Activated CD4-positive, alpha-beta T cell treated with anti-CD3 and anti-CD28 coated beads, Interleukin-2, Interleukin-4, amounts not matched to agents 100 ng/mL and 50 ng/mL, durations not matched to agents 16 hours and 8 hours (primary cell): ENCODE data around the gene AARS2.

Source experiments
- DNase-seq: peaks from one replicate; pipeline ENCODE4 v3.0.0-alpha.2; 2020; ENCODE audit warnings: low spot score

The AARS2 gene

DNA sequence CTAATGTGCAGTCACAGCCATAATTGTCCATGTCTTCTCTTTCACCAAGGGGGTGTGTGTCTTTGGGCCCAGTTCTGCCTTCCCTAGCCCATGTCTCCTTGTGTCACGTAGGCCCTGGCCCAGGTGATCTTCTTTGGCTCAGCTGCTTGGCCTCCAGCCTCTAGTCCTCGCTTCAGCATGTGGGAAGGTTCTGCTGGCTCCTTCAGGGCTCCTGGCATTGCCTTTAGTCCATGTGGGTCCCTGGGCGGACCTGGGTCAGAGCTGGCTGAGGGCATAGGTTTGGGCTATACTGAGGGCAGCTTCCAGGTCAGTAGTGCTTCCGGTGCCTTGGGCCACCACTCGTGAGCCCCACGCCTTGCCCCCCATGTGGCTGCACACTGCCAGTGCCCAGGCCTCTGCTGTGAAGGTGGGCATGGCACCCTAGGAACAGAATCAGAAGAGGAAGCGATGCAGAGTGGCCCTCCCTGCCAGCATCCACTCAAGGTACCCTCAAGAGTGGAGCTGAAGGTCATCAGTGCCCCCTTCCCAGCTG, 12.8 kb downstream of the AARS2 start:
- DNase-seq = no peak

DNA sequence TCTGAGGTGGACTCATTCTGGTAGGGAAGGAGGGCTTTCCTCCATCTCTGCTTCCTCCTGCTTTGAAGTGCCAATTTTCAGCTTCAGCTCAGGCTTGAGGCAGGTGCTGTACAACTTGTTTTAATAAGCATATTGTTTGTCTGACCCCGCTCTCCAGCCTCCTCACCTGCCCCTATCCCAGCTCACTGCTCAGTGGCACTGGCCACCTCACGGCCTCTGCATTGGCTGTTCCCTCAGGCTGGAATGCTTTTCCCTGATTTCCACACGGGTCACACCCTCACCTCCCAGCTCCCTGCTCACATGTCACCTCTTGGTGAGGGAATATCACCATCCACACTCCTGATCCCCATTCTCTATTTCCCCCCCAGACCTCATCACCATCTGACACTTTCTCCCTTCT, 14.3 kb downstream of the AARS2 start:
- DNase-seq = no peak

DNA sequence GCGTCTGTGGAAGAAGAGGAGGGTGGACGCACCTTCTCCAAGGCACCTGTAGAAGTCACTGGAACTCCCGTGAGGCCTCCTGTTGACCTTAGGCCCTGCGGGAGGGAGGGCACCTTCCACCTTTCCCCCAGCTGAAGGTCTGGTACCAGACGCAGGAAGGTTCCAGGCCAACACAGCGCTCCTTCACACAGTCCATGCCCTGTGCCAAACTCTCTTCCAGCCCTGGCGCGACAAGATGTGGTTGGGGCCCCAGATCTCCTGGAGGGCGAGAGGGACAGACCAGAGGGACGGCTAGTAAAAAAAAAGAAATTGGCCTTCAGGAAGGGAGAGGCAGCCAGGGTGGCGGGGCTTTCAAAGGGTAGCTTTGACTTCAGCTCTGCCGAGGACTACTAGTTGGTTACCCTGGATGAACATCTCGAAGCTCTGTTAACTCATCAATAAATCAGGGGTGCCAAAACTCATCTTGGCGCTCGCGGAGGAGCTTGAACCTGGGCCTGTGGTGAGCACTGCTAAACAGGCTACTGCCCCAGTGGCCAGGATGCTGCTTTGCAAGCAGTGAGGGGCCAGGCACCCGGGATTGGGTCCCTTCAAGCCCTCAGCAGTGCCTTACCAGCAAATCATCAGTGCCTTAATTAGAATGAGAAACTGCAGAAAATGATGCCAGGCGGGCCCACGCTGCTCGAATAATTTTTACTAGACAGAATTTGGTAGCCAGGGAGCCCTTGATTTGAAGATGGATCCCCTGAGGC, 14.9 kb downstream of the AARS2 start:
- DNase-seq = no peak

DNA sequence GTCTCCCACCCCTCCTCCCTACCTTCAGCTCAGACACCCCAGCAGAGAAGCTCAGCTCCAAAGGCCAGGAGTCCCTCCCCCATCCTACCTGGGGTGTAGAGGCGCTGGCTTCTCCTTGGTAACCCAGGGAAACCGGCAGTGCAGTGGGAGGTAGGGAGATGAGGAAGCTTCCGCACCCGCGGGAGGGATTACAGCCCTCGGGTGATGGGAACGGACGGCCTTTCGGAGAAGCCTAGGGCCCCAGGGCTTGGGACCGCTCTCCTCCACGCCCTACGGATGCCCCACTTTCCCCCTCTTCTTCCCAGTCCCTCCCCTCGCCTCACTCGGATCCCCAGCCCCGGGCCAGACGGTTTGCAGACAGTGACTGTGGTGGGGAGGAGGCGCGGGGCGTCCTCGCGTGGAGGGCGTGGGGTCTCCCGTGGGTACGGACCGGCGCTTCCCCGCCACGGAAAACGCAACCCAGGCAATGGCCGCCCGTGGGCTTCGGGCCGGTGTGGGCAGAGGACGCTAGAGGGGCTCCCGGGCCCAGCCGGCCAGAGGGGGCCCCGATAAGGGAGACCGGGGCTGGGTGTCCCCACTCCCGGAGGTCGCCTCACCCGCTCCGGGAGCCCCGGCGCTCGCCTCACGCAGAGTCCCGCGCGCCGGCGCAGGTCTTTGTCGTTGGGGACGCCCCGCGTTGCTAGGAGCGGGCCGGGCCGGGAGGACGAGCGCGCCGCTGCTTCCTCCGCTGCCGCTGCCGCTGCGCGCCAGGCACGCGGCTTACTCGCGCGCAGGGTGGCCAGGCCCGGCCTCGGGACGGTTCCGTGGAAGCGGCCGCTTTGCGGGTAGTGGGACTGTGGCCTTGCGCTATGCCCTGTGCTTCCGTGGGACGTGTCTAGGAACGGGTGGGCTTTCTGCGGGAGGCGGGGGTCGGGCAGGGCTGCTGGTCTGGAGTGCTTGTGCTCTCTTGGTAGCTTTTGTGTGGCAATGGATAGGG, 15.8 kb downstream of the AARS2 start:
- peak; percentile 22 for DNase-seq

DNA sequence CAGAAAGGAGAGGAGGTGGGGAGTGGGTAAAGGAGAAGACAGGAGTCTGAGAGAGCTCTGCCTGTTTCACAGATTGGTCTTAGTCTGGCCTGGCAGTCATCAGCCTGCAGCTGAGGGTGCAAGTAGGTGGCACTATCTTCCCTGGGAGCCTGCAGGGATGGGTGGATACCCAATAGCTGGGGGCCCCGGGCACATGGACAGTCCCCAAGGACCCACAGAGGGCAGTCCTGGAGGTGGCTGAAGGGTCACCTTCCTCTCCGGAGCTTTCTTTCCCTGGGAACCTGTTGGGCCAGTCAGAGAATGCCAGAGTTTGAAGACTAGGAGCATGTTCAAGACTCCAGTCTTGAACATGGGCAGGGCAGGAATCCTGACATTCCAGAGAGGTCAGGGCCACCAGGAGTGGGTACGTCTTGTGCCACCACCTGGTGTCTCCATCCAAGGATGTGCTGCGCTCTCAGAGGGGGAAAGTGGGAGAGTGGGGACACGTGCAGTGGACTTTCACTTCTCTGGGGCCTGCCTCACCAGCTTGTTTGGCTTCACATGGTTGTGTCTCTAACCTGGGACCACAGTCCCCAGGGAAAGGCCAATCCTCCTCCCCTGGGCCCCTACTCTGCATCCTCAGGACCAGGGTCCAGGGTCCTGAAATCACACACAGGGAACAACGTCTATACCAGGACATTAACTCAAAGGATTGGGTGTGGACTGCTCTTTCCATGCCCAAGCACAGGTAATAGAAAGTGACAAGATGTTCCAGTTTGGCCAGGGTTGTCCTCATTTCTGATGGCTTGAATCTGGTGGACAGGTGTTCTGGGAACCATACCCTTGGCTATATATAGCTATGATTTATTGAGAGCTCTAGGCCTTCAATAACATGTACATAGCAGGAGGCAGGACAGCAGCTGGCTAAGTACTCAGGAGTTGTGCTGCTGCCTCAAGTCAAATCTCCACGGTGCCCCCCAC, 18.0 kb downstream of the AARS2 start:
- no peak for DNase-seq

DNA sequence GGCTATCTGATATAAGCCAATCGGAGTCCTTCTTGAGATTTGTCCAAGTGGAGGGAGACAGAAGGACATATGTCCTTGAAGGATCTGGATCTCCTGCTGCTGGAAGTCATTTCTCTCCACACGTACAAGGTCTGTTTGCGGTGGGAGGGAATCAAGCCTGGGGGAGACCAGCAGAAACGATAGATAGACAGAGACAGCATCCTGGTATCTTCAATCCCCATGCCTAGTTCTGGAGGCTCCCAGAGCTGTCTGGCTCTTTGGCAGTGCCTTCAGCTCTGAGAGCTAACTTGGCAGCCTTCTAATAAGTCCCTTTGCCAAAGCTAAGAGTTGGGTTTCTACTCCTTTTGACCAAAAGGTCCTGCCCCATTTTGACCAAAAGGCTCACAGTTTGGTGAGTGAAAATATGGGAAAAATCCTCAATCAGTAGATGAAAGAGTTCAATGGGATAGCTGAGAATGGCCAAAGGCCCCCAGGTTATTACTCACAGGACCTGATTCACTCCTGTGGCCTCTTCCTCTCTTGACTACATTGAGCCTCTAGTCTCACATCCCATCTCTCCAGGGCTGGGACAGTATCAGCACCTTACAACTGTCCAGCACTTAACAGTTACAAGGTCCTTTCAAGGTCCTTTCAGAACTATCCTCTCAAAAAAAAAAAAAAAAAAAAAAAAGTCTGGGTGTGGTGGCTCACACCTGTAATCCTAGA, 20.3 kb downstream of the AARS2 start:
- no peak for DNase-seq

DNA sequence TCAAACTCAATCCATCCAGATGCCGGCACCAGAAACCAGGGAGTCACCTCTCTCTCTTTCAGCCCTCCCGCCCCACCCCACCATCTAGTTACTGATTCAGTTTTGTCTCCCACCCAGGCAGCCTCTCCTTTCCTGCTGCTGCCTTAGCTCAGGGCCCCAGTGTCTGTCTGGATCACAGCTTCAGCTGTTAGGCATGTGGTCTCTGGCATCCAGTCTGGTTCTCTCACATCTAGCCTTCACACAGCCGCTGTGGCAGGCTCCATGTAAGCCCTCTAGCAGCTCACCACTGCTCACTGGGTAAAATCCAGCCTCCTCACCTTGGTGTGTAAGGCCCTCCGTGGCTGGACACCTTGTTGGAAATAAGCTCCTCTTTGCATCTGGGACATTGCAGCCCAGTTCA, 21.3 kb downstream of the AARS2 start:
- no peak for DNase-seq

DNA sequence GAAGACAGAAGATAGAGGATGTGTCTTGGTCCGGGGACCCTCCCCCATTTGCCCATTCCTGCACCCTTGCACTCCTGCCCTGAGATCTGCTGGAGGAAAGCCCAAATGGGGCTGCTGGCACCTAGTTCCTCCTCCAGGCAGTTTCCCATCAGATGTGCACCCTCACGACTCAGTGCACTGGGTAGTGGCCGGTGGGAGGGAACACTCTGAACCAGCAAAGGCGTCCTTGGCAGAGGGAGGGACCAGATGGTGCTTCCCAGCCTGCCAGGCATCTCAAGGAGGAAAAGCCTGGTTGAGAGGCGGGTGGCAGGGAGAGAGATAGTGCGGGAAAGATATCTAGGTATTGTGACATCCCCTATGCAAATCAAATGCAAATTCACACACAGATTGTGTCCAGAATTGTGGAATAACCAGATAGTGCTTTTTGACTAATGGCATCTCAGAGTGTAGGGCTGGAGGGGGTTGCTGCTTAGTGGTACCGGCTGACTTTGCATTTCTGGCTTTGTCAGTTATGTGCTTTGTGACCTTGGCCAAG, 23.4 kb downstream of the AARS2 start:
- no peak for DNase-seq

DNA sequence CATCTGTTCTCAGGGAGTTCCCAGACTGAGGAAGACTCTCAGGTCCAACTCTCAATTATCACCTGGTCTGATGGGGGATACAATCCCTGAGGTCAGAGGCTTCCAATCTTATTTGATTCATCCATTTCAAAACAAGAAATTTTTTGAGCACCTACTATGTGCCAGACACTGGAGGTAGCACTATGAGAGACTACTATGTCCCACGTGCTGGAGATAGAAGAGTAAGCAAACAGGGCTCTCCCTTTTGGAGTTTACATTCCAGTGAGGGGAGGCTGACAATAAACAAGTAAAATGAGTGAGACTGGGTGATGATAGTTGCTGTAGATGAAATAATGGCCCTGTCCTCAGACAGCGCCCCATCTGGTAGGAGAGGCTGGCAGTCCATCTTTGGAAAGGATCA, 26.4 kb downstream of the AARS2 start:
- no peak for DNase-seq

DNA sequence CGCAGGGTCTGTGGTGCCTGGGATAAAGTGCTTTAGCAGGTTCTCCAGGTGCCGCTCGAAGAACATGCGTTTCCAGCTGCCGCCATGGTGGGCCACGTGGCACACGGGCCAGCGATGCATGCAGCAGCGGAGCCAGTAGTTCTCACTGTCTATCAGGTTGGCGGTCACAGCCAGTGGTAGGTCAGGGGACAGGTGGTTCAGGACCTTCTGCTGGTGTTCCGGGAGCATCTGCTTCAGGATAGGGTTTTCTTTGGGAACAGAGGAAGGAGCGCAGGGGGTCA, 26.9 kb downstream of the AARS2 start:
- no peak for DNase-seq

DNA sequence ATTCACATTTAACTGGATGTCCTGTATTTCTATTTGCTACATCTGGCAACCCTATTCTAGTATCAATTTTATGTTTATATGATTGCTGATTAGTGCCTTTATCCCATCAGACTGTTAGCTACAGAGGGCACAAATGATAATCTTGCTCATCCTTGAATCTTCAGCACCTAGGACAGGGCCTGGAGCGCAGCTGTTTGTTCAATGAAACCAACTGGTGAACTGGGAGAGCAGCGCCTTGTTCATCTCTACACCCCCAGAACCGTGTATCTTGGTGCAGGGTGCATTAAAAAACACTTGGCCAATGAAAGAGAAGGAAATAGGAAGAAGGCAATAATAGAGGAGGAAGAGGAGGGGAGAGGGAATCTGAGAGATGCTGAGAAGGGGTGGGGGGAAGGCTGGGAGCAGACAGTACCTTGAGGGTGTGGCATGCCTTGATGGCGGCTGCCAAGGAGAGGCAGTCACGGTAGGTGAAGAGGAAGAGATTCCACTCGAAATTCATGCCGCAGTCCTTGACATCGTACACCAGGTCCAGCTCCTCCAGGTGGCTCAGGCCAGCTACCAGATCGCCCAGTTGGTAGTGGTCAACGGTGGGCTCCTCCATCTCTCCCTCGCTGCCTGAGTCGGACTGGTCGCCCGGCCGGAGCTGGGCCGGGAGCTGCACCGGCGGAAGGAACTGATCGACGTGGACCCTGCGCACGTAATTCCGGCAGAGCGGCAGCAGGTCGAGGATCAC, 27.4 kb downstream of the AARS2 start:
- no peak for DNase-seq

DNA sequence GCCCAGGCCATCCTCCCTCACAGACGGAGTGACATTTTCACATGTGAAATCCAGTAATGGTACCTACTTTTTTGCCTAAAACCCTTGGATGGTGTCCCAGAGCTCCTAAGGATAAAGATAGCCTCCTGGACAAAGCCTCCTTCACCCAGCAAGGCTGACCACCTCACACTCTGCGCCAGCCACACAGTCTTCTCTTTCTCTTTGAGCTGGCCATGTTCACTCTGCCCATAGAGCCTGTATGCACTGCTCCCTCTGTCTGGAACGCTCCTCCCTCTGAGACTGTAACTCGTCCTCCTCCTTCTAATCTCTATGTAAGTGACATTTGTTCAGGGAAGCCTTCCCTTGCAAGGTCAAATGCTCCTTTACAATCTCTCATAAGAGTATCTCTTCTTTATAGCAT, 28.3 kb downstream of the AARS2 start:
- DNase-seq = no peak

DNA sequence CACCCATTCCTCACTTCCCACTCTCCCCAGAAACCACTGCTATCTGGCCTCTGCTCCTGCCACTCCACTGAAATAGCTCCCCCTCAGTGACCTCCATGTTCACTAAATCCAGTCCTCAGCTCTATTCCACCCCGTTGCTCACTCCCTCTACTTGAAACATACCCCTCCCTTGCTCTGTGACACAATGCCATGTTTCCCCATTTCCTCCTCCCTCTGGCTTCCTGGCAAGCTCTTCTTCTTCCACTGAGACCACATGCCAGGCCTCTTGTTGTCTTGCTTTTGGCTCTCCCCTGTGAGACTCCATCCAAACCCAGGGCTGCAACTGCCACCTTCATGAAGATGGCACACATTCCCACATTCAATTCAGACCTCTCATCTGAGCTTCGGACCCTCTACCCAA, 29.0 kb downstream of the AARS2 start:
- DNase-seq = no peak

DNA sequence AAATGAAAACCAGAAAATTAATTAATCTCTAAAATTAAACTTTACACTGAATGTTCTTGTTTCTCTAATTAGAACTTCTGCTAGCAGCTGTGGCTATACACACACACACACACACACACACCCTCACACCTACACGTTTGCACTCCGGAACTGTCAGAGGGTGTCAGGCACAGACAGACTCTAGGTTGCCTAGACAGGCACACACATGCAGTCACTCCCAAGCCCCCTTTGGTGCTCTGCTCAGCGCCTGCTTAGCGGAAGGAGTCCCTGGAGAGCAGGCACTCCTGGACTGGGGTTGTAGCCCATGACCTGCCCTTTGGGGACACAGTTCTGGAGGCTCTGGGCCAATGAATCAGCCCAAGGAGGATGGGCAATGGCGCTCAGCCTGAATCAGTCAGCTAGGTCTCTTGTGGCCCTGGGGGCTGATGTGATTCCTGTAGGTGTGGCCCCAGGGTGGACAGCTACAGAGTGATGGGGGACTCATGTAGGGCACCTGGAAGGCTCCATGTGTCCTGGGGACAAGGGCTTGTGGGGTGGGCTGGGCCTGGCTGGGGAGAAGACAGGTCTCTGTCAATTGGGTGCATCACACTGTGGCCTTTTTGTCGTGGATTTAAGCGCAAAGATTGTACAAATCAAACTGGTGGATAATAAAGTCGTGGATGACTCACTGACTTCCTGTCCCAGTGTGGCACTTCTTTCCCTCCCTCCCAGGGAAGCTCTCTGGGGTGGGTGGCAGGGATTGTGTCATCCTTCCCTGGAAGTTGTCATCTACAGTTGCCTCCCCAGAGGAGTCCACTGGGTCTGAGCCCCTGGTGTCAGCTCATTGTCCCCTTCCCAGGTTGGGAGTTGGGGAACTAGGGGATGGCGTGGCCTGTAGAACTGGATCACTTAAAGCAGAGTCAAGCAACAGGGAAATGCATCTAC, 34.1 kb downstream of the AARS2 start:
- DNase-seq = no peak

DNA sequence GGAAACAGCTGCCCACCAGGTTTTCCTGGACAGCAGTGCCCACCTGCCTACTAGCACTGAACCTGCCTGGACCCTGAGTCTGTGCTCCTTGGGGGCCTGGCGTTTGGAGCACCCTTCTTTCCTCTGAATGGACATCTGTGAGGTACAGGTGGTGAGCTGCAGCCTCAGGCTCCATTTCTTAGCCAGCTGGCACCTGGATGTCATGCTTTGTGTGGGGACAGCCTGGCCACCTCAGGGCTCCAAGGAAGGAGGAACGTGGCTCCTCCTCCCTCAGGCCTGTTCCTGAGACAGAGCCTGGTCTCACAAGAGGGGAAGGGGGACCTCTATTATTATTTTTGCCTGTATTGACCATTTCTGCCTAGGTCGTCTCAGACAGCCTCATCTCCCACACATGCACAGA, 34.8 kb downstream of the AARS2 start:
- DNase-seq = no peak

DNA sequence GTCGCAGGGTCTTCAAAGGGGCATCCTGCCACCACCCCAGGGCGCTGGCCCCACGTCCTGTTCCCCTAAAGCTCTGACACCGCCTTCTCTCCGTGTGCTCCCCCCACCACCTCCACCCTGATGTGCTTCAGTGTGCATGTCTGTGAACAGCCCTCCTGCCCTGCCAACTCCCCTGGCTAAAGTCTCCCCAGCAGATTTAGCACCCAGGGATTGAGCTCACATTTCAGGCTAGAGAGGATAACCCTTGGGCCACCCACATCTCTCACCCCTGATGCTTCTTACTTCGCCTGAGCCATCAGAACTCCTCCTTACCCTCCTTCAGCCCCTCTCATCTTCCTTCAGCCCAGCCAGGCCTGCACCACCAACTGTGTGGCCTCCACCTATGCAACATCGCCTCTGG, 35.4 kb downstream of the AARS2 start:
- no peak for DNase-seq

DNA sequence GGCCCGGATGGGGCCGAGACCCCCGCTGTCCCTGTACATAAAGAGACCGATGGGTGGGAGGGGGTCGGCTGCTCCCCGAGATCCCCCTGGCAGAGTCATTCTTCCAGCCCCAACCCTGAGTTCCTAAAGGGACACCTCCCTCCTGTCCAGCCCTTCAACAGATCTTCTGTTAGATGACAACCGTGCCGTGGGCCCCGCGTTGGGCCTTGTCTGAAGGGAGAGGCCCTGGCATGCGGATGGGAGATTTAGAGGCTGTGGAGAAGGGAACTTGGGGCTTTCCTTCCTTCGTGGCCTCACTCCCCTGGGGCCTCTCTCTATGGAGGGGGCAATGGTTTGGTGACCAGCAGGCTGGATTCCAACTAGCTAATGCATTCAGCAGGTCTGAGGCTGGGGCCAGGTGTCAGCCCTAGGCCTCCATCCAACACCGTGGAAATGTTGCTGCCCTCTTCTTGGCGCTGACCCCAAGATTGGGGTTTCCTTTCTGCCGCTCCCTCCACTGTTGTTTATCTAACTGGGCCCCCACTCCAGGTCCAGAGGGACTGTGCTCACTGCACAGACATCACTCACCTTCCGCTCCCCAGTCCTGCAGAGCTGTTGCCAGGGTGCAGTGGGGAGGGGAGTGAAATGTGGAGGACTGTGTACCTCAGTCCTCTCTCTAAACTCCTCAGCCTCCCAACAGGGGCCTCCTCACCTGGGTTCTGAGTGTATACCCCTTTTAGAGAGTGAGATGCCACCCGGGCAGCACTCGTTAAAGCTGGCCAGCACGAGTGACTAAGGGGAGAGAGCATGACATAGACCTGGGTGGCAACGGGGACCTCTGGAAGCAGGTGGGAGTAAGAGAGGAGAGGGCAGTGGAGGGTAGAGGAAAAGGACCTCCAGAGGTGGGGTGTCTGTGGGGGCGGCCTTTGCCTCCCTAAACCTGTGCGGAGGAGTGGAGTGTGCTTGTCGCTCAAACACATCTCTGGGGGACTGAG, 36.2 kb downstream of the AARS2 start:
- no peak for DNase-seq
